SK-MEL-5 (cell line): ENCODE results near the gene GANAB. TPM values are rescaled to one million over a fixed set of nuclear protein-coding genes. Genes with fewer than 3 reads are reported as not detected.
"Not testable (repeated sequence)": the region's sequence is repeated elsewhere in the genome, so short reads cannot be mapped to it uniquely, and the experiment has no call there.

Source experiments
- DNase-seq: peaks from one replicate; pipeline ENCODE4 v3.0.0-alpha.2; 2016; ENCODE audit warnings: low read depth, low spot score
- in situ Hi-C: cut with HindIII; loops from 2 replicates; pipeline ENCODE4 v1.10.0; 2016; ENCODE audit warnings: low sequenced_read_pairs, high pct_unique_total_duplicates, low pct_unique_long_range_greater_than_20kb
- polyA plus RNA-seq, 2 experiments: library from polyadenylated mRNA; depleted of rRNA; stranded (reverse); fragments of >200 nt; gene quantifications; 2 replicates each; pipeline ENCODE4 v1.2.3, GENCODE V29; 2015
- total RNA-seq: library from RNA; depleted of rRNA; stranded (reverse); fragments of >200 nt; shearing (Covaris generic); gene quantifications from 2 replicates; pipeline ENCODE4 v1.2.3, GENCODE V29; 2014; rRNA removed

GANAB gene
- 141 and 170 TPM in 2 replicates for total RNA-seq
- polyA plus RNA-seq (2015; cell fraction: cytosol; rRNA removed): 308 and 356 TPM in 2 replicates
- 285 and 336 TPM in 2 replicates for polyA plus RNA-seq (2015; cell fraction: nucleus; rRNA removed)

DNA sequence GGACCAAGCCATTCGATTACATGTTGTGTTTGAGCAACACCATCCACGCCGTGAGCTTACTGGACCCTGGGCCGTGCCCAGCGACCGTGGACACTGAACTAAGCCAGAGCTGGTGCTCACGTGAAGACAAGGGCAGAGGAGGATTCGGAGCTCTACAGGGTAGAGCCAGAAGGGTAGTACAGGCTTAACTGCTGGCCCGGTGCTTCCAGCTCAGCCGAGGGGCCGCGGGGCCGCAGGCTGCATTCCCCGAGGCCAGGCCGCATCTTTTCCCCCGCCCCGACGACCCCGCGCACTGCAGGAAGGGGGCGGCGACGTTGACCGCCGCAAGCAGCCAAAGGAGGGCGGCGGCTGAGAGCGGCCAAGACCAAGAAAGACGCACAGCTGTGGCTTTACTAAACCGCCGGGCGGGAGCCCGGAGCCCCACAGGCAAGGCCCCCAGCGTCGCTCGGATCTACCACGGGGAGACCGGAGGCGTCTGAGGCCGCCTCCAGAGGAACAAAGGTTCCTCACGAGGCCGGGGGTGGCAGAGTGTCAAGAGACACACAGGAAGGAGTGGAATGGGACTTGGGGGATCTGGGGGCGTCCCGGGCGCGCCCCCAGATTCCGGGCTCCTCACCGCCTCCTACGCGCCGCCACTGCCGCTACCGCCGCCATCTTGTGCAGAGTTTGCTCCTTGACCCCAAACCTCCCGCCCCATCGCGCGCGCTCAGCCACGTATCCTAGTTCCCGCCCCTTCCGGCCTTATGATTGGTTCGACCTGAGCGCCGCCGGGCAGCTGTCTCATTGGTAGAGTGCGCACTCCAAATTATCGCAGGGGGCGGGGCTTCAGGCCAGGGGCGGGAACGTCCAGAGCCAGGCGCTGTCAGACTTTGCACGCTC, at the start of gene GANAB:
GANAB (minus strand) TSS at position 668 of the 879 bp plus-strand sequence; CDS start at position 654, 14 bp downstream.
- in situ Hi-C loops: no loop called here

DNA sequence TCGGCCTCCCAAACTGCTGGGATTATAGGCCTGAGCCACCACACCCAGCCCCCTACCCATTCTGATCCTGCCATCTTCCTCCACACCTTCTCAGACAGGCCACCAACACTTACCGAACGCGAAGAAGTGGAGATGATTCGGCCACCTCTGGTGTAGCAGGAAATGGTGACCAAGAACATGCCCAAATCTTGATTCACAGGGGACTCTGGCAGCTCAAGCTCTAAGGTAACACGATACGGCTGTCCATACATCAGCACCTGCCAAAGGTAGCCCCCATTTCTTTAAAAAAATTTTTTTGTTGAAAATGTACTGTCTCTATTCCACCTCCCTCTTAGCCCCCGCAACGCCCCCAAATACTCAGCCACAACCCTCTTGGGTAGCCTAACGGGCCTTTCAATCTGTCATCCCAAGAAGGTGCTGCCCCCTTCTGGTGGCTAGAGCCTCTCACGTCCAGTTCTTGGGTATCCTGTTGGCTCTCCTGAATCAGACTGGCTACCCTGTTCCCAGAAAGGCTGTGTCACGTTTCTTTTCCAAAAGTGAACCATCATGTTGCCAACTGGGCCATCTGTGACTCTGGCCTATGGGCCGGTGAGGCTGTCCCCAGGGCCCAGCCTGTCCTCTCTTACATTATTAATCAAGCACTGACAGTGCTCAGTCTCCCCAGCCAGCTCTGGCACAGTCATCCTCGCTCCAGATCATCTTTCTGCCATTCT, 48.2 kb upstream of the GANAB start:
- in situ Hi-C loops: no loop called here
- peak; percentile 82 for DNase-seq

More for the DNA sequence above, at the start of gene GANAB:
- DNase-seq: peak; percentile 96

DNA sequence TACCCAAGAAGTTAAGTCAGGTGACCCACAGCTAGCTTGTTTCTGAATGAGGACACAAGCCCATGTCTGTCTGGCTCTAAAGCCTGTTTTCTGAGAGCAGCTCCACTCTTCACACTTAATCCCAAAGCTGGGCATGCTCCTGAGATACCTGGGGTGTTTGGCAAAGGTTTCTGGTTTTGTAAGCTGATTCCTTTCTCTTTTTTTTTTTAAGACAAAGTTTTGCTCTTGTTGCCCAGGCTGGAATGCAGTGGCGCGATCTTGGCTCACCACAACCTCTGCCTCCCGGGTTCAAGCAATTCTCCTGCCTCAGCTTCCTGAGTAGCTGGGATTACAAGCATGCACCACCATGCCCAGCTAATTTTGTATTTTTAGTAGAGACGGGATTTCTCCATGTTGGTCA, 47.2 kb upstream of the GANAB start:
- in situ Hi-C loops, DNase-seq: not testable (repeated sequence)

DNA sequence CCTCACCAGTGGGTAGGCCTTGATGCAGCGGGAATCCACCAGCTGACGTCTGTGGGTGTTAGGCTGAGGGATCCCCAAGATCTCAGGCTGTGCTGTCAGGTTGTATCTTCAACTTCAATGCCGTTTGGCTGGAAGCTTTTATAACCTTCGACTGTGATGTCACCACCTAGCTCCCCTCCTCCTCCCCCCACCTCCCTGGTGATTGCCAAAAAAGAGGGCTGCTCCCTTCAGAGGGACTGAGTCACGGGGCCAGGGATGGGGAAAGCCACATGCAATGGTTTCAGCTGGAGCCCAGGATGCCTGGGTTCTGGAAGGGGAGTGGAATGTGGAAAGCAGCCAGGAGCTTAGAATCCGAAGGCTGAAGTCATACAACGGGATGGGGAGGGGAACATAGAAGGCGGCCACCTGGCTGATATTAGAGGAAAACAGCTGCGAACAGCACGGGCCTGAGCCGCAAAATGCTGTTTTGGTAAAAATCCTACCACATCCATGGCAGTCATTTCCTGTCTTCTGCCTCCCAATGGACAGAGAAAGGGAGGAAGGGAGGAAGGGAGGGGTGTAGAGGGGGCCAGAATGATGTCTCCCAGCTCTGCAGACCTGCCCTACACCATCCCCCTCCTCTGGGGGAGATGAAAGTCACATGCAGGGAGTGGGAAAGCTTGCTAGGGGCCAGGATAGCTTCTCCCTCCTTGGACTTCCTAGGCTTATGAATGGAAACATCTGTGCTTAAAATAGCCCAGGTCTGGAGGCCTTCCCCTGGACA, 43.2 kb upstream of the GANAB start, which contains the start of gene LRRN4CL:
LRRN4CL (minus strand) TSS at position 110 of the 763 bp plus-strand sequence. CDS start 1,022 bp downstream, outside the sequence.
- DNase-seq: peak; percentile 47

DNA sequence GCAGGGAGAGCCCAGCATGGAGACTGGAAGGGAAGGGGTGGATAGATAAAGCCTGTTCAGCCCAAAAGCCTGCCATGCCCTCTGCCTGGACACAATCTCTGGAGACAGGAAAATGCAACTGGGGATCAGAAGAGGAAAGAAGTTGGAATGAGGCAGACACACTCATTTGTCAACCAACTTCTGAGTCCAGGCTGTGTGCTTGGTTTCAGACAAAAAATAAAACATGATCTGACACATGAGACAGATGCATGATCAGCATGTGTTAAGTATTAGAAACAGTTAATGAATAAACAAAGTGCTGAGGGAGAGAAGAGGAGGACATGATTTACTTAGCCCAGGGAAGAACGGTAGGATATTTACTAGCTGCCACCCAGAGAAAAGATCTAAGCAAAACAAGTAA, 42.1 kb upstream of the GANAB start:
- DNase-seq: no peak
- in situ Hi-C loops: no loop called here

More for the DNA sequence above, 43.2 kb upstream of the GANAB start, which contains the start of gene LRRN4CL:
- in situ Hi-C loops: no loop called here

DNA sequence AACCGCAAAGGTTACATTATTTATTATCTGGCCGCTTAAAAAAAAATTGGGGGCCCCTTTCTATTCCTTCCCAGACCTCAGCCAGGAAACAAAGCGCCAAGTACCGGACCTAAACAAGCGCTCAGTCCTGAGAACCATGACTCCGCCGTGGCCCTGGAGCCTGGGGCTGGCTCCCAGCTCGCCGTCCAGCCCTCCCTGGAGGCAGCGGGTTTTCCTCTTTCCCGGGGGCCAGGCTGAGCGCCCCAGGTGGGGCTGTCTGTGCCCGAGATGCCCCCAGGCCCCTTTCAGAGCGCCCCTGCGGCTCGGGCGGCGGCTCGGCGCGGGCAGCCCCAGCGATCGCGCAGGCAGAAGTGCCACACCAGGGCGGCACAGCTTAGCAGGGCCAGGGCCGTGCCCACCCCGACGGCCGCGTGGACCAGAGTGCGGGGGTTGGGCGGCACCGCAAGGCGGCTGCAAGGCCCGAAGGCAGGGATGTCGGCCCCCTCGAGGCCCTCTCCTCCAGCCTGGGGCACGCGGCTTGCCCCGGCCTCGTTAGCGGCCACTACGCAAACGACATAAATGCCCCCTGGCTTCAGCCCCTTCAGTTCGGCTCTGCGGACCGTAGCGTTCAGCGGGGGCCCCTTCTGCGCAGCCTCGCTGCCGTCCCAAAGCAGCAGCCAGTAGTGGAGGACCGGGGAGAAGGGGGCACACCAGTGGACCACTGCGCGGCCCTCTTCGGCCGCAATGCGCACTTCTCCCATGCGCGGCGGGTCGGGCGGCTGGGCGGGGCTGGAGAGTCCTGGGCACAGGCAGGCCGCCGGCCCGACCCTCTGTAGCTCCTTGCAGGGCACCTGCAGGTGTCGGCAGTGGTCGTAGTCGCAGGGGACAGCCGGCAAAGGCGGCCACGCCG, 41.3 kb upstream of the GANAB start:
- in situ Hi-C loops: no loop called here
- DNase-seq: no peak

DNA sequence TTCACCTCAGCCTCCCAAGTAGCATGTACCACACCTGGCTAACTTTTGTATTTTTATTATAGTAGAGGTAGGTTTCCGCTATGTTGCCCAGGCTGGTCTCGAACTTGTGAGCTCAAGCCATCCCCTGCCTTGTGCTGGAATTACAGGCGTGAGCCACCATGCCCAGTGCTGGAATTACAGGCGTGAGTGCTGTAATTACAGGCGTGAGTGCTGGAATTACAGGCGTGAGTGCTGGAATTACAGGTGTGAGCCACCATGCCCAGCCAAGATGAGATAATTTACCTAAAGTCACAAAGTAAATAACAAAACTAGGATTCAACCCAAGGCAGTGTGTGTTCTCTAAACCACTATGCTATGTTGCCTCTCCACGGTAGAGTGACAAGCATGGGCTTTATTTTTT, 36.1 kb upstream of the GANAB start:
- no peak for DNase-seq
- in situ Hi-C loops: no loop called here

DNA sequence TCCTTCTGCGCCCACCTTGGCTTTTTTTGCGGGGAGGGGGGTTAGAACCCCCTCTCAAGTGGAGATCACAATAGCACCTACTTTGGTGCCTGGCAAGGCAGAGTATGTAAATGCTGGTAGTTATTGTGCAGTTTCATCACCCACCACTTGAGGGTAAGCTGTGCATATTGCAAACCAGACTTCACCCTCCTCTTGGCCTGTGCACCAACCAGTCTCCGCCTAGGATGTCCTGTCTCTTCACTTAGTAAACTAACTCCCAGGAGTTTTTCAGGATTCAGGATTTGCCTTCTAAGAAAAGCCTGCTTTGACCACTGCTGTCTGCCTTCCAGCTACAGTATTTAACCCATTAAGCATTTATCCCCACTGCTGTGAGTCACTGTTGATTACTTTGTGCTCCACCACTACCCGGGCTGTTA, 34.4 kb upstream of the GANAB start:
- peak; percentile 84 for DNase-seq
- in situ Hi-C loops: no loop called here

DNA sequence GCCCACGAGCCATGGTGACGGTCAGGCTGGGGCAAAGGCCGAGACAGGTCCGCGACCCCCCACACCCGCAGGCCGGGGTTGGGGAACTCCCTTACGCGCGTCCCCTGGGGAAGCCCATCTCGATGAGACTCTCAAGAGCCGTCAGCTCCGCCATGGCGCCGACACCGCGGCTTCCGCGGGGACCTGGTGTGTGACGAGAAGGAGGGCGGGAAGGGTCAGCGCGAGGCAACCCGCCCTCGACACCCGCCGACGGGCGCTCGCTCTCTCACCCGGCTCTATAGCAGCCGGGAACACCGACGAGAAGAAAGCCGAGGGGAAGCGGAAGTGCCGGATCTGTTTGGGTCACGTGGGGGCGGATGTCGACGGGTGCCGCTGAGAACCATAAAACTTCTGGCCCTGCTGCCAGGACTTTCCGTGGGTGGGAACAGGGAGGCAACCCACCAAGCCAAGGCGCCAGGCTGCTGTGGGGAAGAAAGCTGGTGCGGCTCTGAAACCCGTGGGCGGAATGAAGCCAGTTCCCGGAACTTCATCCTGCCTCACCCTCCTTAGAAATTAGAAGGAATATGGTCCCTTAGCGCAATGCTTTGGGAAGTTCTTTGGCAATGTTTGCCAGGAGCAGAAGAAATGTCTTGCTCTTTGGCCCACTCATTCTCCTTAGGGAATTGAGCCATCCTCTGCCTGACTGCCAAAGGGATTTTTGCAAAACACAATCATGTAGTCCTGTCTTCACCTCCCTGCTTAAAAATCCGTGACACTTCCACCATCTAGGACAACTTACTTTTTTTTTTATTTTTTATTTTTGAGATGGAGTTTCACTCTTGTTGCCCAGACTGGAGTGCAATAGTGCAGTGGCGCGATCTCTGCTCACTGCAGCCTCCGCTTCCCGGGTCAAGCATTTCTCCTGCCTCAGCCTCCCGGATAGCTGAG, 32.6 kb upstream of the GANAB start, which contains the start of gene UBXN1:
UBXN1 (minus strand) TSS at position 304 of the 927 bp plus-strand sequence; CDS start at position 154, 150 bp downstream.
- in situ Hi-C loops: no loop called here
- peak; percentile 88 for DNase-seq

DNA sequence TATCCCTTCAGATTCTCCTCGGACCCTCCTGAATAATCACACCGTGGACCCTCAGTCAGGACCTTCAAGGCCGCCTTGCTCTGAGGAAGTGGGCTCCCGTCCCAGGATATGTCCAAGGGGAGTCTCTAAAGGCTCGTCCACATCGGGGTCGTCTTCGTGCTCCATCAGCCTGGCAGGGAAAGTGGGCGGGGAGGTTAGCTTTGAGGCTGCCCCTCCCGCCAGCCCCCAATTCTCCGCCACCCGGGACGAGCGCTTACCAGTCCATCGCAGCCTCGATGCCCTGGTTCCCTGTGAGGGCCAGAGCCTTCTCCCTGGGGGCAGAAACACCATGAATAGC, 32.0 kb upstream of the GANAB start:
- in situ Hi-C loops: no loop called here
- DNase-seq: no peak

DNA sequence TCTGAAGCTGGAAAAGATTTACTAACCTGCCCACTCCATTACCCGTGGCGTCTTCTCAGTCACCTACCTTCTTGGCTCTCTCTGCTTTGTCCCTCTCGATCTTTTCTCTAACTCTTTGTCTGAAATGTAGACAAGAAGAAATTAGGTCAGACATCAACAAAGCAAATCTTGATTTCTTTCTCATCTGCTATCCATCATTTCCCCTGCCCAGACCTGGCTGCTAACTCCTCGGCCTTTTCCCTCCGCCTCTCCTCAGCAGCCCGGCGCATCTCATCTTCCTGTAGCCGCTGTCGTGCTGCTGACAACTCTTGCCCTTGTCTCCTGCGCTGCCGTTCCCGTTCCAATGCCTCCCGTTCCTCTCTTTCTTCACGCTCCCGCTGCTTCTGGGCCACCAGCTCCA, 31.3 kb upstream of the GANAB start:
- no peak for DNase-seq
- in situ Hi-C loops: no loop called here

DNA sequence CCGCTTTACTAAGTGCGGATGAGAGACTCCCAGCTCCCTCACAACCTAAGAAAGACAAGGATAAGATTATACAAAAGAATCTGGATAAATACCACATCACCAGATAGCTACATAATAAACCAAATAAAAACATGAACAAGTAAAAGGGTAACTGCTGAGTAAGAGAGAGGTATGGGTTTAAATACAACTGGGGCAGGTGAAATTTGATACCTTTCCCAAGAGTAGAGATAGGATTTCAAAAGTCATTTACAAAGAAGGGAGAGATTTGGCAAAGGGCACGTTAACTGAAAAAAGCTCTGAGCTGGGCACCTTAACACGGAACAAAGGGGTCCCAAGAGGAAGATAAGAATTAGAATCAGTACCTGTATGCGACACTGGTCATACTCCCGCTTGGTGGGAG, 30.7 kb upstream of the GANAB start:
- in situ Hi-C loops: no loop called here
- no peak for DNase-seq

DNA sequence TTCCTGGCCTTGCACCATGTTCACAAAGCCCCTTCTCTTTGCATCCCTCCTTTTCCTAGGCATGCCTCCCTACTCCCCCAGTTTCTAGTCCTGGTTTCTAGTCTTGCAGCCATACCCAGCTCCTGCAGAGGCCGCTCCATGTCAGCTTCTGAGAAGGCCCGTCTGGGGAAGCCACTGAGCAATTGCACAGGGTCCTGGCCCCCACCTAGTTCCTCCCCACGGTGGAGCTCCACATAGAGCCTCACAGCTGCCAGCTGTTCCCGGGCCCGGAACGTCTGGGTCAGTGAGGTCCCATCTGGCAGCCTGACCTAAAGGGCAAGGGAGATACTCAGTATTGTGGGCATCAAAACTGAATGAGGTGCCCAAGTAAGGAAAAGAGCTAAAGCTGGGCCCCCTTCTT, 30.3 kb upstream of the GANAB start:
- DNase-seq: no peak
- in situ Hi-C loops: no loop called here

DNA sequence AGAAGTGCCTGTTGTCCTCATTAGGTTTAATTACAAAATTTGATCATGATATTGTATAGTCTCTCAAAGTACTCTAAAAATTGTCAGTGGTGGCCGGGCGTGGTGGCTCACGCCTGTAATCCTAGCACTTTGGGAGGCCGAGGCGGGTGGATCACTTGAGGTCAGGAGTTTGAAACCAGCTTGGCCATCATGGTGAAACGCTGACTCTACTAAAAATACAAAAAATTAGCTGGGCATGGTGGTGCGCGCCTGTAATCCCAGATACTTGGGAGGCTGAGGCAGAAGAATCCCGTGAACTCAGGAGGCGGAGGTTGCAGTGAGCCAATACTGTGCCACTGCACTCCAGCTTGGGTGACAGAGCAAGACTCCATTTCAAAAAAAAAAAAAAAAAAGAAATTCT, 29.0 kb upstream of the GANAB start:
- DNase-seq, in situ Hi-C loops: not testable (repeated sequence)

DNA sequence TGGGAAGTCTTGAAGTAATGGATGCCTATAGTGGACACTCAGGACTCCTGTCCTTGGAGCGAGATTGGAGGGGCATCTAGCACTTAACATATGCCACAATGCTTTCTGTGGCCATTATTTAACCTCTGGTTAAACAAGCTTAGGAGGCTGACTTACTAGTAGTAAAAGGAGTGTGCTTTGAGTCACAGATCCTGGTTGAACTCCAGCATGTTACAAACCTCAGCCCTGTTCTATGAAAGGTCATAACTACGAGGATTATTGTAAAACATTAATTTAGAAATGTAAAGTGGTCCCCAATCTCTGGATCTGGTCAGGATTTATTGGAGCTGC, 26.7 kb upstream of the GANAB start:
- no peak for DNase-seq
- in situ Hi-C loops: no loop called here
